T-helper 2 cell (primary cell): ENCODE data around the gene ITGA3.
"Not testable (repeated sequence)": the region's sequence is repeated elsewhere in the genome, so short reads cannot be mapped to it uniquely, and the experiment has no call there.

Experiments
- DNase-seq, 5 experiments: peaks; one replicate each; pipeline versions ENCODE4 v3.0.0 to v3.0.0-alpha.2; 2012 to 2022

Gene ITGA3

GRCh38 chr17:50035421-50035879, 20.5 kb upstream of the ITGA3 start:
- DNase-seq = no peak

- DNase-seq = no peak
Measured at GRCh38 chr17:50035945-50036344, 20.0 kb upstream of the ITGA3 start.

GRCh38 chr17:50036455-50037261, 19.3 kb upstream of the ITGA3 start:
- DNase-seq = no peak

GRCh38 chr17:50037321-50038107, 18.4 kb upstream of the ITGA3 start:
- DNase-seq = no peak

GRCh38 chr17:50039058-50039457, 16.9 kb upstream of the ITGA3 start:
- DNase-seq = no peak

GRCh38 chr17:50040496-50040895, 15.4 kb upstream of the ITGA3 start:
- not testable (repeated sequence) for DNase-seq

GRCh38 chr17:50042211-50042610, 13.7 kb upstream of the ITGA3 start:
- DNase-seq = no peak

- DNase-seq = no peak
Measured at GRCh38 chr17:50043290-50044148, 12.4 kb upstream of the ITGA3 start.

- DNase-seq = no peak
Measured at GRCh38 chr17:50044483-50044882, 11.4 kb upstream of the ITGA3 start.

- no peak for DNase-seq
Measured at GRCh38 chr17:50045154-50045553, 10.8 kb upstream of the ITGA3 start.

- no peak for DNase-seq
Measured at GRCh38 chr17:50046179-50046578, 9.7 kb upstream of the ITGA3 start.

GRCh38 chr17:50046667-50047066, 9.2 kb upstream of the ITGA3 start:
- DNase-seq = no peak

- DNase-seq = no peak
Measured at GRCh38 chr17:50047083-50047482, 8.8 kb upstream of the ITGA3 start.

GRCh38 chr17:50047488-50048126, 8.3 kb upstream of the ITGA3 start:
- DNase-seq = no peak

GRCh38 chr17:50048146-50048720, 7.7 kb upstream of the ITGA3 start:
- no peak for DNase-seq

GRCh38 chr17:50048988-50049387, 6.9 kb upstream of the ITGA3 start:
- no peak for DNase-seq

- DNase-seq = no peak
Measured at GRCh38 chr17:50049636-50050035, 6.3 kb upstream of the ITGA3 start.

- DNase-seq = no peak
Measured at GRCh38 chr17:50050431-50051032, 5.4 kb upstream of the ITGA3 start.

GRCh38 chr17:50051082-50051576, 4.8 kb upstream of the ITGA3 start:
- peak in 1 of 5 experiments; percentile 39 for DNase-seq

- no peak for DNase-seq
Measured at GRCh38 chr17:50051606-50052005, 4.3 kb upstream of the ITGA3 start.

- DNase-seq = no peak
Measured at GRCh38 chr17:50052241-50052796, 3.6 kb upstream of the ITGA3 start.
